Measurements from ENCODE around the gene KDM3B.

- TF ChIP-seq CTCF (IDR thresholded peaks at IDR 0.05), result no peak
- no peak for TF ChIP-seq POLR2A (IDR thresholded peaks at IDR 0.05)
Measured at GRCh38 chr5:138476918-138477317, 124.4 kb downstream of the KDM3B start.
